ENCODE measurements around the gene ACAD10.
"Not testable (repeated sequence)": the region's sequence is repeated elsewhere in the genome, so short reads cannot be mapped to it uniquely, and the experiment has no call there.

ACAD10 gene

DNA sequence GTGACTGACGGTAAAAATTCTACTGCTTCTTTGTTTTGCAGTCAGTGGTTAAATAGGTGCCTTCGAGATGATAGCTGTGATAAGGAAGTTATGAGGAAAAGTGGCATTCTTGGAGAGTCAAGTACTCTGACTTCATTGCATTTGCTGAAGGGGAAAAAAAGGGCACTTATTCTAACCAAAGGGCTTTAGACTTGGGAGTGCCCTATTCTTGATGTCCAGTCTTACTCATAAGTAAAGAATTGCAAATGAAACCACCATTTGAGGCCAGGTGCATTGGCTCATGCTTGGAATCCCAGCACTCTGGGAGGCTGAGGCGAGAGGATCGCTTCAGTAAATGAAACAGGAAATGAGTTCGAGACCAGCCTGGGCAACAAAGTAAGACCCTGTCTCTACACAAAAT lies 40.4 kb upstream of the ACAD10 start:
- H3K9me3 ChIP-seq (ENCODE audit: control insufficient read depth, insufficient read depth, low read length) = no peaks in the 10 kb centered on the region
- no peaks in the 10 kb centered on the region for H3K27me3 ChIP-seq (ENCODE audit: control insufficient read depth, low read length)
- no peak overlapping the region for H3K27ac ChIP-seq (ENCODE audit: low read depth, low read length)
- H3K4me1 ChIP-seq (ENCODE audit: control insufficient read depth, low read length) = no peaks in the 10 kb centered on the region
- no peaks in the 10 kb centered on the region for H3K79me2 ChIP-seq (ENCODE audit: control insufficient read depth, low read length)
- H3K9me2 ChIP-seq (replicated peaks; ENCODE audit: control insufficient read depth, low read length) = no peaks in the 10 kb centered on the region
- TF ChIP-seq, protein P1, sequence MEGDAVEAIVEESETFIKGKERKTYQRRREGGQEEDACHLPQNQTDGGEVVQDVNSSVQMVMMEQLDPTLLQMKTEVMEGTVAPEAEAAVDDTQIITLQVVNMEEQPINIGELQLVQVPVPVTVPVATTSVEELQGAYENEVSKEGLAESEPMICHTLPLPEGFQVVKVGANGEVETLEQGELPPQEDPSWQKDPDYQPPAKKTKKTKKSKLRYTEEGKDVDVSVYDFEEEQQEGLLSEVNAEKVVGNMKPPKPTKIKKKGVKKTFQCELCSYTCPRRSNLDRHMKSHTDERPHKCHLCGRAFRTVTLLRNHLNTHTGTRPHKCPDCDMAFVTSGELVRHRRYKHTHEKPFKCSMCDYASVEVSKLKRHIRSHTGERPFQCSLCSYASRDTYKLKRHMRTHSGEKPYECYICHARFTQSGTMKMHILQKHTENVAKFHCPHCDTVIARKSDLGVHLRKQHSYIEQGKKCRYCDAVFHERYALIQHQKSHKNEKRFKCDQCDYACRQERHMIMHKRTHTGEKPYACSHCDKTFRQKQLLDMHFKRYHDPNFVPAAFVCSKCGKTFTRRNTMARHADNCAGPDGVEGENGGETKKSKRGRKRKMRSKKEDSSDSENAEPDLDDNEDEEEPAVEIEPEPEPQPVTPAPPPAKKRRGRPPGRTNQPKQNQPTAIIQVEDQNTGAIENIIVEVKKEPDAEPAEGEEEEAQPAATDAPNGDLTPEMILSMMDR (IDR thresholded peaks at IDR 0.05; ENCODE audit: low read depth, low read length, poor library complexity, severe bottlenecking) = no peak
- no peaks in the 10 kb centered on the region for H4K20me1 ChIP-seq (ENCODE audit: control insufficient read depth, insufficient read depth, low read depth, low read length)
- no peaks in the 10 kb centered on the region for H3F3A ChIP-seq (ENCODE audit: control insufficient read depth, insufficient read depth)
- H3K36me3 ChIP-seq (ENCODE audit: control insufficient read depth, low read length) = peaks cover 62% of the 10 kb centered on the region
- no peak overlapping the region for H3K4me2 ChIP-seq (ENCODE audit: low read length)
- no peak overlapping the region for H3K4me3 ChIP-seq (ENCODE audit: low read length)

- no peaks in the 10 kb centered on the region for H3K9me2 ChIP-seq (replicated peaks; ENCODE audit: control insufficient read depth, low read length)
- no peaks in the 10 kb centered on the region for H3K27me3 ChIP-seq (ENCODE audit: control insufficient read depth, low read length)
- H3K4me2 ChIP-seq (ENCODE audit: low read length) = no peak overlapping the region
- no peaks in the 10 kb centered on the region for H4K20me1 ChIP-seq (ENCODE audit: control insufficient read depth, insufficient read depth, low read depth, low read length)
- TF ChIP-seq EZH2phosphoT487 (IDR thresholded peaks at IDR 0.05; ENCODE audit: borderline replicate concordance, low read length) = no peak
- TF ChIP-seq, protein P1 (IDR thresholded peaks at IDR 0.05; ENCODE audit: low read depth, low read length, poor library complexity, severe bottlenecking) = no peak
- peaks cover 72% of the 10 kb centered on the region for H3K36me3 ChIP-seq (ENCODE audit: control insufficient read depth, low read length)
- H3K27ac ChIP-seq (ENCODE audit: low read depth, low read length) = no peak overlapping the region
- H3K9me3 ChIP-seq (ENCODE audit: control insufficient read depth, insufficient read depth, low read length) = no peaks in the 10 kb centered on the region
- no peaks in the 10 kb centered on the region for H3K79me2 ChIP-seq (ENCODE audit: control insufficient read depth, low read length)
- H3K4me1 ChIP-seq (ENCODE audit: control insufficient read depth, low read length) = no peaks in the 10 kb centered on the region
- no peak overlapping the region for H3K4me3 ChIP-seq (ENCODE audit: low read length)
- H3F3A ChIP-seq (ENCODE audit: control insufficient read depth, insufficient read depth) = no peaks in the 10 kb centered on the region
Observed at GRCh38 chr12:111650912-111651311, 34.9 kb upstream of the ACAD10 start.

GRCh38 chr12:111652530-111652929 lies 33.3 kb upstream of the ACAD10 start:
- H3K79me2 ChIP-seq (ENCODE audit: control insufficient read depth, low read length); H4K20me1 ChIP-seq (ENCODE audit: control insufficient read depth, insufficient read depth, low read depth, low read length); H3K4me1 ChIP-seq (ENCODE audit: control insufficient read depth, low read length); H3F3A ChIP-seq (ENCODE audit: control insufficient read depth, insufficient read depth); H3K27ac ChIP-seq (ENCODE audit: low read depth, low read length); H3K4me2 ChIP-seq (ENCODE audit: low read length); H3K27me3 ChIP-seq (ENCODE audit: control insufficient read depth, low read length); H3K9me3 ChIP-seq (ENCODE audit: control insufficient read depth, insufficient read depth, low read length); H3K4me3 ChIP-seq (ENCODE audit: low read length); H3K9me2 ChIP-seq (replicated peaks; ENCODE audit: control insufficient read depth, low read length): not testable (repeated sequence)
- peaks cover 70% of the 10 kb centered on the region for H3K36me3 ChIP-seq (ENCODE audit: control insufficient read depth, low read length)

- Histone ChIP-seq H3K4me2 (ENCODE audit: low read length) (no peak overlapping the region), H3K9me3 (ENCODE audit: control insufficient read depth, insufficient read depth, low read length) (no peaks in the 10 kb centered on the region), H3K27me3 (ENCODE audit: control insufficient read depth, low read length) (no peaks in the 10 kb centered on the region), H3F3A (ENCODE audit: control insufficient read depth, insufficient read depth) (no peaks in the 10 kb centered on the region), H3K9me2 (replicated peaks; ENCODE audit: control insufficient read depth, low read length) (no peaks in the 10 kb centered on the region), H3K36me3 (ENCODE audit: control insufficient read depth, low read length) (peaks cover 77% of the 10 kb centered on the region), H3K4me3 (ENCODE audit: low read length) (no peak overlapping the region), H4K20me1 (ENCODE audit: control insufficient read depth, insufficient read depth, low read depth, low read length) (no peaks in the 10 kb centered on the region), H3K27ac (ENCODE audit: low read depth, low read length) (no peak overlapping the region), H3K4me1 (ENCODE audit: control insufficient read depth, low read length) (no peaks in the 10 kb centered on the region), H3K79me2 (ENCODE audit: control insufficient read depth, low read length) (no peaks in the 10 kb centered on the region)
- TF ChIP-seq, protein P1 (IDR thresholded peaks at IDR 0.05; ENCODE audit: low read depth, low read length, poor library complexity, severe bottlenecking) = no peak
- no peak for TF ChIP-seq EZH2phosphoT487 (IDR thresholded peaks at IDR 0.05; ENCODE audit: borderline replicate concordance, low read length)
Observed at GRCh38 chr12:111653596-111653995, 32.3 kb upstream of the ACAD10 start.

All from DOHH2 (cell line).